SU-DHL-6 (cell line): Measurements from ENCODE around the gene TMED10.

Experiments
- H2AFZ ChIP-seq: fragments of 200-600 bp; sonication (generic); 2 replicates; pipeline ENCODE4 v1.6.1; 2014; ENCODE audit warnings: low read depth, mild to moderate bottlenecking, moderate library complexity, mixed read lengths, antibody characterized with exemption, low read length; ENCODE audit not compliant: severe bottlenecking
- H3F3A ChIP-seq: fragments of 200-600 bp; shearing (Covaris generic); 2 replicates; pipeline ENCODE4 v1.6.0; 2016; ENCODE audit warnings: antibody characterized with exemption, mild to moderate bottlenecking; ENCODE audit not compliant: insufficient read depth
- H3K27ac ChIP-seq: fragments of 200-600 bp; sonication (generic); 2 replicates; pipeline ENCODE4 v1.5.1; 2016; ENCODE audit warnings: low read depth, mild to moderate bottlenecking, low read length, moderate library complexity, mixed read lengths
- H3K27me3 ChIP-seq: fragments of 200-600 bp; sonication (generic), shearing (Covaris generic); 2 replicates; pipeline ENCODE4 v1.6.0; 2014; ENCODE audit warnings: mild to moderate bottlenecking, low read length
- H3K36me3 ChIP-seq: fragments of 200-600 bp; sonication (generic); 2 replicates; pipeline ENCODE4 v1.6.1; 2014; ENCODE audit warnings: mild to moderate bottlenecking, low read length, mixed read lengths
- H3K4me2 ChIP-seq: fragments of 300-600, 200-600 bp; shearing (Covaris generic), sonication (generic); 2 replicates; pipeline ENCODE4 v1.6.0; 2014; ENCODE audit warnings: low read length, low read depth, mild to moderate bottlenecking; ENCODE audit not compliant: poor library complexity, severe bottlenecking
- H3K4me3 ChIP-seq: fragments of 200-600 bp; sonication (generic); 2 replicates; pipeline ENCODE4 v1.5.1; 2014; ENCODE audit warnings: antibody characterized with exemption, low read length, mild to moderate bottlenecking, mixed read lengths; ENCODE audit not compliant: insufficient read depth, poor library complexity, severe bottlenecking
- H3K79me2 ChIP-seq: fragments of 200-600 bp; sonication (generic); 2 replicates; pipeline ENCODE4 v1.6.1; 2014; ENCODE audit warnings: mild to moderate bottlenecking, low read length, moderate library complexity; ENCODE audit not compliant: insufficient read depth
- H3K9ac ChIP-seq: fragments of 200-600 bp; sonication (generic); 2 replicates; pipeline ENCODE4 v1.7.0; 2014; ENCODE audit warnings: mild to moderate bottlenecking, low read length
- H3K9me2 ChIP-seq: fragments of 200-600 bp; sonication (generic); replicated peaks from 2 replicates; pipeline ENCODE4 v1.6.1; 2014; ENCODE audit warnings: low read length; ENCODE audit not compliant: insufficient read depth
- H3K9me3 ChIP-seq: fragments of 200-600 bp; sonication (generic); 2 replicates; pipeline ENCODE4 v1.6.1; 2014; ENCODE audit warnings: low read length, mixed read lengths; ENCODE audit not compliant: insufficient read depth
- H4K20me1 ChIP-seq: fragments of 200-600 bp; sonication (generic); 2 replicates; pipeline ENCODE4 v1.6.1; 2014; ENCODE audit warnings: low read depth, mild to moderate bottlenecking, antibody characterized with exemption, low read length, moderate library complexity, mixed read lengths
- CTCF ChIP-seq: fragments of 200-600 bp; sonication (generic); IDR thresholded peaks from one replicate; pipeline ENCODE4 v1.5.1; 2017; ENCODE audit warnings: antibody characterized with exemption, mild to moderate bottlenecking, low read length, moderate library complexity; ENCODE audit not compliant: insufficient read depth, poor library complexity, severe bottlenecking
- EZH2phosphoT487 ChIP-seq: fragments of 200-600 bp; sonication (generic), shearing (Covaris generic); conservative IDR thresholded peaks from 2 replicates; pipeline ENCODE4 v1.6.1; 2018; ENCODE audit warnings: mild to moderate bottlenecking, antibody characterized with exemption, low read length, moderate library complexity, mixed read lengths

TMED10 gene

GRCh38 chr14:75185251-75186040, 9.0 kb upstream of the TMED10 start:
- Histone ChIP-seq H3K27ac (no peak overlapping the region), H3K79me2 (no peaks in the 10 kb centered on the region), H2AFZ (no peak overlapping the region), H3K9me2 (no peaks in the 10 kb centered on the region), H3K4me3 (no peak overlapping the region), H3K36me3 (no peaks in the 10 kb centered on the region), H3K4me2 (no peak overlapping the region), H3K9me3 (no peaks in the 10 kb centered on the region), H3K9ac (no peak overlapping the region), H4K20me1 (no peaks in the 10 kb centered on the region), H3F3A (no peaks in the 10 kb centered on the region), H3K27me3 (no peaks in the 10 kb centered on the region)
- TF ChIP-seq CTCF (no peak), EZH2phosphoT487 (no peak)

- H3K9me2 ChIP-seq = no peaks in the 10 kb centered on the region
- H3K27me3 ChIP-seq = no peaks in the 10 kb centered on the region
- H3K4me2 ChIP-seq = no peak overlapping the region
- no peaks in the 10 kb centered on the region for H3K36me3 ChIP-seq
- no peaks in the 10 kb centered on the region for H3F3A ChIP-seq
- no peak overlapping the region for H3K9ac ChIP-seq
- TF ChIP-seq CTCF (no peak), EZH2phosphoT487 (no peak)
- H3K79me2 ChIP-seq = no peaks in the 10 kb centered on the region
- no peak overlapping the region for H3K4me3 ChIP-seq
- H3K27ac ChIP-seq = no peak overlapping the region
- H2AFZ ChIP-seq = no peak overlapping the region
- H3K9me3 ChIP-seq = no peaks in the 10 kb centered on the region
- H4K20me1 ChIP-seq = no peaks in the 10 kb centered on the region
These were observed 8.1 kb upstream of the TMED10 start for GRCh38 chr14:75184492-75184891.

- H3K79me2 ChIP-seq = no peaks in the 10 kb centered on the region
- H3K4me3 ChIP-seq = no peak overlapping the region
- H3K36me3 ChIP-seq = no peaks in the 10 kb centered on the region
- H3F3A ChIP-seq = no peaks in the 10 kb centered on the region
- H3K27me3 ChIP-seq = no peaks in the 10 kb centered on the region
- TF ChIP-seq EZH2phosphoT487 (no peak), CTCF (no peak)
- no peak overlapping the region for H3K27ac ChIP-seq
- H3K4me2 ChIP-seq = no peak overlapping the region
- no peak overlapping the region for H3K9ac ChIP-seq
- H3K9me3 ChIP-seq = no peaks in the 10 kb centered on the region
- H3K9me2 ChIP-seq = no peaks in the 10 kb centered on the region
- no peaks in the 10 kb centered on the region for H4K20me1 ChIP-seq
- H2AFZ ChIP-seq = no peak overlapping the region
These were observed 7.6 kb upstream of the TMED10 start for GRCh38 chr14:75184039-75184438.
